ENCODE data around the gene CYP26B1.

CYP26B1 gene

GRCh38 chr2:72128059-72128842 lies 19.4 kb downstream of the CYP26B1 start:
- Mint-ChIP-seq H3K9me3 (no peaks in the 10 kb centered on the region), H3K4me1 (peaks cover 19% of the 10 kb centered on the region), H3K36me3 (ENCODE audit: low read depth) (peaks cover 3% of the 10 kb centered on the region), H3K27ac (no peak overlapping the region), H3K27me3 (ENCODE audit: low read depth) (peaks cover 48% of the 10 kb centered on the region), H3K4me3 (no peak overlapping the region)
- TF ChIP-seq CTCF (IDR thresholded peaks at IDR 0.05; ENCODE audit: unreplicated experiment in 3 of 3): no peak

GRCh38 chr2:72127401-72128058 lies 20.1 kb downstream of the CYP26B1 start:
- Mint-ChIP-seq H3K36me3 (ENCODE audit: low read depth) (no peaks in the 10 kb centered on the region), H3K4me3 (no peak overlapping the region), H3K27me3 (ENCODE audit: low read depth) (peaks cover 55% of the 10 kb centered on the region), H3K9me3 (peaks cover 1% of the 10 kb centered on the region), H3K27ac (no peak overlapping the region), H3K4me1 (peaks cover 19% of the 10 kb centered on the region)
- TF ChIP-seq CTCF (IDR thresholded peaks at IDR 0.05; ENCODE audit: unreplicated experiment in 3 of 3): no peak

GRCh38 chr2:72126186-72127100 lies 21.2 kb downstream of the CYP26B1 start:
- Mint-ChIP-seq H3K4me1 (peaks cover 19% of the 10 kb centered on the region), H3K4me3 (no peak overlapping the region), H3K9me3 (peaks cover 8% of the 10 kb centered on the region), H3K27me3 (ENCODE audit: low read depth) (peaks cover 61% of the 10 kb centered on the region), H3K36me3 (ENCODE audit: low read depth) (no peaks in the 10 kb centered on the region), H3K27ac (no peak overlapping the region)
- no peak for TF ChIP-seq CTCF (IDR thresholded peaks at IDR 0.05; ENCODE audit: unreplicated experiment in 3 of 3)

DNA sequence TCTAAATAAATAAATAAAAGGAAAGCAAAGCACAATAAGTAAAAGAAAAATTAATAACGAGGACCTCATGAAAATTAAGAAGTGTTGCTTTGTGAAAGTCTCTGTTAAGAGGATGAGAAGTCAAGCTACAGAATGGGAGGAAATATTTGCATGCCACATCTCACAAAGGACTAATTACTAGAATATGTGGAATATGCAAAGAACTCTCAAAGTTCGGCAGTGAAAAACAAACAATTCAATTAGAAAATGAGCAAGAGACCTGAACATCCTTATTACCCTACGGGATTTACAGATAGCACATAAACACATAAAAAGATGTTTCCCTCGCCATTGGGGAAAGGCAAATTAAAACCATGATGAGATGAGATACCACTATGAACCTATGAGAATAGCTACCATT lies 23.3 kb downstream of the CYP26B1 start:
- H3K4me3 Mint-ChIP-seq: no peak overlapping the region
- H3K27ac Mint-ChIP-seq: no peak overlapping the region
- no peak for TF ChIP-seq CTCF (IDR thresholded peaks at IDR 0.05; ENCODE audit: unreplicated experiment in 3 of 3)

GRCh38 chr2:72121153-72121552 lies 26.5 kb downstream of the CYP26B1 start:
- no peaks in the 10 kb centered on the region for H3K4me1 Mint-ChIP-seq
- no peak overlapping the region for H3K4me3 Mint-ChIP-seq
- peaks cover 10% of the 10 kb centered on the region for H3K9me3 Mint-ChIP-seq
- H3K36me3 Mint-ChIP-seq (ENCODE audit: low read depth): no peaks in the 10 kb centered on the region
- H3K27ac Mint-ChIP-seq: no peak overlapping the region
- H3K27me3 Mint-ChIP-seq (ENCODE audit: low read depth): peaks cover 51% of the 10 kb centered on the region
- TF ChIP-seq CTCF (IDR thresholded peaks at IDR 0.05; ENCODE audit: unreplicated experiment in 3 of 3): no peak

More for the DNA sequence above, 23.3 kb downstream of the CYP26B1 start:
- peaks cover 10% of the 10 kb centered on the region for H3K9me3 Mint-ChIP-seq
- H3K36me3 Mint-ChIP-seq (ENCODE audit: low read depth): no peaks in the 10 kb centered on the region
- peaks cover 59% of the 10 kb centered on the region for H3K27me3 Mint-ChIP-seq (ENCODE audit: low read depth)
- H3K4me1 Mint-ChIP-seq: no peaks in the 10 kb centered on the region
